Measurements from ENCODE around the gene GFI1. TPM values are rescaled to one million over a fixed set of nuclear protein-coding genes. Genes with fewer than 3 reads are reported as not detected.

GFI1 gene
- total RNA-seq, 4 donors from 2014 or later = 0.30 to 1.3 (median 1.1) TPM

- H3K9me3 ChIP-seq = peaks cover 0 to 5% (median 0%) of the 10 kb centered on the region in 4 donors
- WGBS, 2 donors = 76 to 88% methylated on average over 1 of the region's 1 CpG
- TF ChIP-seq CTCF (IDR thresholded peaks at IDR 0.05) (no peak), POLR2A (IDR thresholded peaks at IDR 0.05) (no peak), EP300 (IDR thresholded peaks at IDR 0.05) (no peak)
- DNase-seq (ENCODE audit: low spot score in 2 of 2) = no peak
- no peak overlapping the region for H3K4me3 ChIP-seq
- H3K4me1 ChIP-seq = no peaks in the 10 kb centered on the region
- H3K36me3 ChIP-seq = no peaks in the 10 kb centered on the region
- no peak overlapping the region for H3K27ac ChIP-seq
- H3K27me3 ChIP-seq = no peaks in the 10 kb centered on the region
Observed at GRCh38 chr1:92430030-92430429, 56.7 kb downstream of the GFI1 start.

GRCh38 chr1:92425617-92426016, 61.1 kb downstream of the GFI1 start:
- 58% methylated on average over 2 of the region's 2 CpGs for WGBS, 2 donors
- Histone ChIP-seq H3K27ac (no peak overlapping the region), H3K36me3 (no peaks in the 10 kb centered on the region), H3K4me1 (no peaks in the 10 kb centered on the region), H3K27me3 (no peaks in the 10 kb centered on the region), H3K4me3 (no peak overlapping the region), H3K9me3 (no peaks in the 10 kb centered on the region)
- TF ChIP-seq EP300 (IDR thresholded peaks at IDR 0.05) (no peak), CTCF (IDR thresholded peaks at IDR 0.05) (no peak), POLR2A (IDR thresholded peaks at IDR 0.05) (no peak)
- DNase-seq (ENCODE audit: low spot score in 2 of 2) = no peak

Other genes with a start within 250 kb of the GFI1 start
- 10 to 100 TPM in 1 of 4 donors, 1 to 10 TPM in 3; 5.2 to 12.0 (median 8.1) TPM for gene GLMN, start 187.9 kb downstream of the GFI1 start, total RNA-seq
- gene RPAP2, start 187.9 kb downstream of the GFI1 start, total RNA-seq = 10 to 100 TPM in 2 of 4 donors, 1 to 10 TPM in 2; 3.3 to 12.2 (median 7.7) TPM

Data from tibial nerve (tissue), 4 donors.